Measurements from ENCODE around the gene NLE1. TPM values are rescaled to one million over a fixed set of nuclear protein-coding genes. Genes with fewer than 3 reads are reported as not detected.
"Not testable (repeated sequence)": the region's sequence is repeated elsewhere in the genome, so short reads cannot be mapped to it uniquely, and the experiment has no call there.

NLE1 gene
- total RNA-seq, 1 donor from 2014 or later = 12.4 TPM

- Histone ChIP-seq H3K36me3 (no peaks in the 10 kb centered on the region), H3F3A (ENCODE audit: low read depth) (no peaks in the 10 kb centered on the region), H3K79me2 (ENCODE audit: low read depth) (no peaks in the 10 kb centered on the region), H3K4me1 (no peaks in the 10 kb centered on the region), H3K27me3 (no peaks in the 10 kb centered on the region), H4K20me1 (ENCODE audit: low read depth) (no peaks in the 10 kb centered on the region), H3K4me2 (no peak overlapping the region), H3K27ac (no peak overlapping the region), H3K4me3 (no peak overlapping the region), H2AFZ (replicated peaks) (no peak overlapping the region), H3K9me3 (ENCODE audit: low read depth) (no peaks in the 10 kb centered on the region), H3K9ac (no peak overlapping the region)
- H3K27me3 Mint-ChIP-seq (ENCODE audit: insufficient read depth, low read depth) = peaks cover 2% of the 10 kb centered on the region
- H3K36me3 Mint-ChIP-seq = no peaks in the 10 kb centered on the region
- no peak for TF ChIP-seq EZH2 (IDR thresholded peaks at IDR 0.05)
- no peak for TF ChIP-seq CTCF (IDR thresholded peaks at IDR 0.05)
- no peak for TF ChIP-seq EZH2phosphoT487 (IDR thresholded peaks at IDR 0.05)
- DNase-seq (ENCODE audit: low spot score) = no peak
- no peak overlapping the region for H3K4me3 Mint-ChIP-seq
- H3K9me3 Mint-ChIP-seq = no peaks in the 10 kb centered on the region
- peaks cover 5% of the 10 kb centered on the region for H3K4me1 Mint-ChIP-seq
- H3K27ac Mint-ChIP-seq = no peak overlapping the region
Observed at GRCh38 chr17:35184274-35184673, 42.2 kb upstream of the NLE1 start.

GRCh38 chr17:35183332-35183731 is 41.2 kb upstream of the NLE1 start:
- no peak overlapping the region for H3K9ac ChIP-seq
- H3K27ac ChIP-seq = no peak overlapping the region
- peaks cover 2% of the 10 kb centered on the region for H3K27me3 Mint-ChIP-seq (ENCODE audit: insufficient read depth, low read depth)
- H3F3A ChIP-seq (ENCODE audit: low read depth) = no peaks in the 10 kb centered on the region
- H3K79me2 ChIP-seq (ENCODE audit: low read depth) = no peaks in the 10 kb centered on the region
- TF ChIP-seq EZH2phosphoT487 (IDR thresholded peaks at IDR 0.05) = no peak
- no peak for TF ChIP-seq CTCF (IDR thresholded peaks at IDR 0.05)
- TF ChIP-seq EZH2 (IDR thresholded peaks at IDR 0.05) = no peak
- H3K4me2 ChIP-seq = no peak overlapping the region
- no peaks in the 10 kb centered on the region for H3K27me3 ChIP-seq
- H3K36me3 ChIP-seq = no peaks in the 10 kb centered on the region
- H3K36me3 Mint-ChIP-seq = no peaks in the 10 kb centered on the region
- H3K4me3 ChIP-seq = no peak overlapping the region
- H3K9me3 Mint-ChIP-seq = peaks cover 2% of the 10 kb centered on the region
- H3K4me3 Mint-ChIP-seq = no peak overlapping the region
- H3K27ac Mint-ChIP-seq = no peak overlapping the region
- H4K20me1 ChIP-seq (ENCODE audit: low read depth) = no peaks in the 10 kb centered on the region
- no peaks in the 10 kb centered on the region for H3K9me3 ChIP-seq (ENCODE audit: low read depth)
- H2AFZ ChIP-seq (replicated peaks) = no peak overlapping the region
- H3K4me1 ChIP-seq = no peaks in the 10 kb centered on the region
- H3K4me1 Mint-ChIP-seq = peaks cover 5% of the 10 kb centered on the region
- no peak for DNase-seq (ENCODE audit: low spot score)

GRCh38 chr17:35179379-35179778 is 37.3 kb upstream of the NLE1 start:
- not testable (repeated sequence) for H3K27me3 Mint-ChIP-seq (ENCODE audit: insufficient read depth, low read depth); H3K4me1 Mint-ChIP-seq; H3K4me3 ChIP-seq; H3K4me1 ChIP-seq; DNase-seq (ENCODE audit: low spot score); H3K9ac ChIP-seq; H3K4me3 Mint-ChIP-seq; H2AFZ ChIP-seq (replicated peaks); H3K27ac Mint-ChIP-seq; H3K36me3 ChIP-seq; H3K9me3 ChIP-seq (ENCODE audit: low read depth); H3K79me2 ChIP-seq (ENCODE audit: low read depth); H3K36me3 Mint-ChIP-seq; H3F3A ChIP-seq (ENCODE audit: low read depth); H3K27ac ChIP-seq; H3K9me3 Mint-ChIP-seq; H3K4me2 ChIP-seq; H3K27me3 ChIP-seq; H4K20me1 ChIP-seq (ENCODE audit: low read depth)

- H3K4me2 ChIP-seq = no peak overlapping the region
Observed at GRCh38 chr17:35176897-35177296, 34.8 kb upstream of the NLE1 start.

More at GRCh38 chr17:35176897-35177296, 34.8 kb upstream of the NLE1 start:
- H3K4me3 Mint-ChIP-seq = no peak overlapping the region
- DNase-seq (ENCODE audit: low spot score) = no peak
- H3K4me1 ChIP-seq = no peaks in the 10 kb centered on the region
- H4K20me1 ChIP-seq (ENCODE audit: low read depth) = no peaks in the 10 kb centered on the region
- no peaks in the 10 kb centered on the region for H3K79me2 ChIP-seq (ENCODE audit: low read depth)
- no peaks in the 10 kb centered on the region for H3K4me1 Mint-ChIP-seq
- no peaks in the 10 kb centered on the region for H3F3A ChIP-seq (ENCODE audit: low read depth)
- peaks cover 2% of the 10 kb centered on the region for H3K9me3 Mint-ChIP-seq
- peaks cover 6% of the 10 kb centered on the region for H3K27me3 Mint-ChIP-seq (ENCODE audit: insufficient read depth, low read depth)
- no peak overlapping the region for H2AFZ ChIP-seq (replicated peaks)
- H3K27ac ChIP-seq = no peak overlapping the region
- no peaks in the 10 kb centered on the region for H3K9me3 ChIP-seq (ENCODE audit: low read depth)
- no peaks in the 10 kb centered on the region for H3K36me3 ChIP-seq
- no peak for TF ChIP-seq EZH2phosphoT487 (IDR thresholded peaks at IDR 0.05)
- TF ChIP-seq CTCF (IDR thresholded peaks at IDR 0.05) = no peak
- TF ChIP-seq EZH2 (IDR thresholded peaks at IDR 0.05) = no peak
- no peaks in the 10 kb centered on the region for H3K27me3 ChIP-seq
- H3K36me3 Mint-ChIP-seq = no peaks in the 10 kb centered on the region
- no peak overlapping the region for H3K4me3 ChIP-seq
- no peak overlapping the region for H3K27ac Mint-ChIP-seq
- H3K9ac ChIP-seq = no peak overlapping the region
